GM18505 (cell line): ENCODE measurements around the gene DNASE1.

Experiments used
- ATAC-seq: cut with Tn5 transposase; IDR thresholded peaks from one replicate; pipeline ENCODE4 v1.9.1; 2021; ENCODE audit not compliant: unreplicated experiment
- POLR2A ChIP-seq: IDR thresholded peaks from 4 replicates; pipeline ENCODE4 v1.6.1; 2011; ENCODE audit warnings: borderline replicate concordance; ENCODE audit not compliant: insufficient read depth, insufficient read length; ENCODE audit errors: extremely low read depth

Gene DNASE1

DNA sequence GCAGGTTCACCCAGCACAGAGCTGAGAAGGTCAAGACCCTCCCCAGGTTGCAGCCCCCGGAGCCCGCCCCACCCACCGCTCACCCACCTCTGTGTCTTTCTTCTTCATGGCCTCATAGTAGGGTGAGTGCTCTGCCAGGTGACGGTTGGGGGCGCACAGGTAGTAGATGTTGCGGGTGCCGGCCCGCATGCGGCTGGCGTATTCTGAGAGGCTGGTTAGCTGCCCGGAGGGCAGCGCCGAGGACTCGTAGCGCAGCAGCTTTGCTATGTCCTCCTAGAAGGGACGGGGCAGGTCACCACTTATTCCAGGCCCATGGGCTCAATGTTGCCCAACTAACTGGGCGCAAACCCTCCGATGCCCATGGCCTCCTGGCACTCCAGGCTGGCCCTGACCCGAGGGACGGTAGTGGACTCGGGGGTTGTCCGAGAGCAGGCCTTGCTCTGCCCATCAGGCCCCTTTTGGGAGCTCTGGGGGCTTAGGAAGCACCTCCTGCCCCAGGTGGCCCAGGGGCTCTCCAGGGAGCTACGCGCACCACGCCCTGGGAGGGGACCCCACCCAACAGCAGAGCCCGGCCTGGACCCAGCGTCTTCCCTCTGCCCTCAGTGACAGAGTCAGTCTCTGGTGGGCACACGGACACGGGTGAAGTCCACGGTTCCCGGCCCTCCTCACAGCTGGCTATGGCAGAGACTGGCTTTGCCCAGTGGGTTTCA, 9.9 kb downstream of the DNASE1 start:
- ATAC-seq: no peak
- no peak for TF ChIP-seq POLR2A

DNA sequence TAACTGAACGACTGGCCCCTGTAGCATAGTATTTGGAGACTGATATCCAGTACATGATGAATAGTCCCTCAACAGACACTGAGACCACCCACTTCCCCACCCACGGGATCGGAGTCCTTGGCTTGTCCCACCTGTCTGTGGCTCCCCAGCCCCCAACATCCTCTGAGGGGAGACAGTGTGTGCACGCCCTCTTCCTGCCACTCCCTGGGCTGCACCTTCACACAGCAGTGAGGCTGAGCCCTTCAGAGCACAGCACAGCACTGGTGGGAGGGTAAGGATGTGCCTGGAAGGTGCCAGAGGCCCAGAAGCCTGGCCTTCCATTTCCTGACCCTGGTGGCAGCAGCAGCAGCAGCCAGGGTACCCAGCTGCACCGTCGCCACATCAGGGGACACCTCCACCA, 11.0 kb downstream of the DNASE1 start:
- TF ChIP-seq POLR2A: no peak
- no peak for ATAC-seq

DNA sequence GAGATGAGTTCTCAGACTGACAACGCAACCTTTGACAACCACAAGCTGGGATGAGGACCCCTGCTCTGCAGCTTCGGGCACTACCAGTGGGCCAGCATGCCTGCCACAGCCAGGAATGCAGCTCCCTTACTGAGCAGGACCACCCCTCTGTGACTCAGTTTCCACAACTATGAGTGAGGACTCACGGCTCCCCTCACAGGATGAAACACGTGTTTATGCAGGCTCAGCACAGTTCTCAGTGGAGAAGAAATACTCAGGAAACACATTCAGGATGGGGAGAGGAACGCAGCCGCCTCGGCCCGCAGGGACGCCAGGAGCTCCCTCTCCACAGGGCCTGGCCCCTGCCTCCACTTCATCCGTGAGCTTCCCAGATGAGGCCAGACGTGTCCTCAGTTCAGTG, 14.1 kb downstream of the DNASE1 start:
- TF ChIP-seq POLR2A: no peak
- ATAC-seq: no peak

DNA sequence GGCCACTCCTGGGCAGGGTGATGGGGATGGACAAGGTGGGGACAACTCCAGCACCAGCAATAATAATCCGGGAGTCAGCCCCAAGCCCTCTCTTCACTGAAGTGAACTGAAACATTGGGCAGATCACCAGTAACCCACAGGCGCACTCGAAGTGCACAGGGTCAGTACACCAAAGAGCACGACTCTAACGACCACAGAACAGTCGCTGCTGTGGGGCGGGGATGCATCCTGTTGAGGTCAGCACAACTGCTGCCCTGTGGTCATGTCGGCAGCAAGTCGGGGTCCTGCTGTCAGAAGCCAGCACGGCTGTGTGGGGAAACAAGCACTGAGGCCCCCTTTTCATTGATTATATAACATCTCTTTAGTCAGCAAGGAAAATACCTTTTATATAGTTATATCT, 14.6 kb downstream of the DNASE1 start:
- no peak for ATAC-seq
- no peak for TF ChIP-seq POLR2A

DNA sequence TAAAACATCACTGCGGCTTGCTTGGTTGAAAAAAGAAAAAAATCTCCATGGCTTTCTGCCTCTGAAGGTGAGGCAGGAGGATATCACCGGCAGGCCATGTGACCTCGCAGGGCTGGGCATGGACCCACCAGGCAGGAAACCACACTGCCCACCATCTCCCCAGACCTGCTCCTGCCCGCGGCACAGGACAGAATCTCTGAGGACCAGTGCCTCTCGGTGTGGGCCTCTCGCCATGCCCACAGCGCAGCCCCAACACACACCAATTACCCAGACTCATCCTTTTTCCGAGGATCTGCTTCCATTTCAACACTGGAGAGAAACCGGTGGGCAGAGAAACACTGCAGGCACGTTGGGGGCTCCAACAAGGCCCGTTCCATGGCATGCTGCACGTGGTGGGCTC, 16.2 kb downstream of the DNASE1 start:
- TF ChIP-seq POLR2A: no peak
- no peak for ATAC-seq

DNA sequence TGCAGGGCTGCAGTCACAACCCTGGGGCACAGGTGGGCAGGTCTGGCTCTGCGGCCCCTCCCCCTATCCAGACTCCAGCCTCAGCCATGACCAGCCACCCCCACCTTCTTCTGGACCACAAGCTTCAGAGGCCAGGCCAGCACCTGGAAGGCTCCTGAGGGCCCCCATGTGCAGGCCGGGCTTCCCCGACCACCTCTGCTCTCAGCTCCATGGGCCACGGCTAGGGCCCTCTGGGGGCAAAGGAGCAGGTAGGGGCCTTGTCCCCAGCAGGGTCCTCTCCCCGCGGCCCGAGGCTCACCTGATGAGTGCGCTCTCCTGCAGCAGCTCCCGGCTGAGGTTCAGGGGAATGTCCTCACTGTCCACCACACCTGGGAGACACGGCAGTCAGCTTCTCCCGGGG, 16.9 kb downstream of the DNASE1 start:
- no peak for TF ChIP-seq POLR2A
- ATAC-seq: no peak

DNA sequence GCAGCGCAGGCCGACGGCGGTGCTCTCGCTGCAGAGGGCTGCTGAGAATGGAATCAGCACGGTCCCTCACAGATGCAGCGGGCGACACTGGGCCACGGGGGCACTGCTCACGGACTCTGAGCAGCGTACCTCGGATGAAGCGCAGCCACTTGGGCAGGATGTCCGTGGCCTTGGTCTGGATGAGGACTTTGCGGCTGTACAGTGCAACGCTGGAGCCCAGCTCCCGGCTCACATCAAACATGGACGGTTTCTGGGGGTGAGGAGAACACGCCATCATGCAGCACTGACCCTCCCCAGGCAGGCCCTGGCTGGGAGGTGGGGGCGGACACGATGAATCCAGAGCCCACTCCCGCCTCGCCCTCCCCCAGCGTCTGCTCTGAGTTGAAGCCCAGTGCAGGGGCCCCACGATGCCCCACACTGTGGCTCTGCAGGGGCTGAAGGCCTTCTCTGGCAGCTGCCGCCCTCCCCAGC, 18.1 kb downstream of the DNASE1 start:
- TF ChIP-seq POLR2A: no peak
- ATAC-seq: no peak

DNA sequence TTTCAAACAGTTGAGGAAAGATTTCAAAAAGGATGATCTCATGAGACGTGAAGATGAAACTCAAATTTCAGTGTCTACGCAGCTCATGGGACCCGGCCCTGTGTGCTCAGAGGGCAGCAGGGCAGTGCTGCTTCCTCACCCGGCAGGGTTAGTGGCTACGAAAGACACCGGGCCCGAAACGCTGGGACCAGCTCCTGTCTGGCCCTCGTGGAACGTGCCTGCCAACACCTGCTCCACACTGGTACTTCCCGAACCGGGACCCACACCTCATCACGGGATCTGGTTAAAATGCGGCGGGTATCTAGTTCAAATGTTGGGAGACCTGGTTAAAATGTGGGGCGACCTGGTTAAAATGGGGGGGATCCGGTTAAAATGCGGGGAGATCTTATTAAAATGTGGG, 18.7 kb downstream of the DNASE1 start:
- TF ChIP-seq POLR2A: no peak
- ATAC-seq: no peak

DNA sequence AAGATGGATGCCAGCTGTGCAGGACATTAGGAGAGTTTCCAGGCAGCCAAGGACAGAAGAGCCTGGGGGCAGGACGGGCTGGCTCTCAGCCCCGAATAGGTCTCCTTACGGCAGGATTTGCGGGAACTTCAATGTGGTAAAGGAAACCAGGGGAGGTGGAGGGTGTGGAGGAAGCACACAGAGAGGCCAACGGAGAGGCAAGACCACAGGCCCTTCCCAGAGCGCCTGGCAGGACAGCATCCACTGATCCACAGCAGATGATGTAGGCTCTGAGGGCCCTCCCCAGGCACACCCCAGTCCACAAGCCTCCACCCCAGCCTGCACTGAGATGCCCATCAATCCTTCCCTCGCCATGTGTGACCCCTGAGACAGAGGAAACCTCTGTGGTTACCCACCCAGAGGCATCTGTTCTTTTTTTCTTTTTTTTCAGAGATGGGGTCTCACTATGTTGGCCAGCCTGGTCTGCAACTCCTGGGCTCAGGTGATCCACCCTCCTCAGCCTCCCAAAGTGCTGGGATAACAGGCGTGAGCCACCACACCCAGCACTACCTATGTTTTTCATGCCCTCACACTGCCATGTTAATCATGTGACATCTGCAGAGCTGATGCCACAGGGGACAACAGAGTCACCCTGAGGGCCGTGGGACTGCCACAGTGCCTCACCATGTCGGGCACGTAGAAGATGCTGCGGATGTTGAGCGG, 19.3 kb downstream of the DNASE1 start:
- ATAC-seq: no peak
- TF ChIP-seq POLR2A: peak; percentile 18

DNA sequence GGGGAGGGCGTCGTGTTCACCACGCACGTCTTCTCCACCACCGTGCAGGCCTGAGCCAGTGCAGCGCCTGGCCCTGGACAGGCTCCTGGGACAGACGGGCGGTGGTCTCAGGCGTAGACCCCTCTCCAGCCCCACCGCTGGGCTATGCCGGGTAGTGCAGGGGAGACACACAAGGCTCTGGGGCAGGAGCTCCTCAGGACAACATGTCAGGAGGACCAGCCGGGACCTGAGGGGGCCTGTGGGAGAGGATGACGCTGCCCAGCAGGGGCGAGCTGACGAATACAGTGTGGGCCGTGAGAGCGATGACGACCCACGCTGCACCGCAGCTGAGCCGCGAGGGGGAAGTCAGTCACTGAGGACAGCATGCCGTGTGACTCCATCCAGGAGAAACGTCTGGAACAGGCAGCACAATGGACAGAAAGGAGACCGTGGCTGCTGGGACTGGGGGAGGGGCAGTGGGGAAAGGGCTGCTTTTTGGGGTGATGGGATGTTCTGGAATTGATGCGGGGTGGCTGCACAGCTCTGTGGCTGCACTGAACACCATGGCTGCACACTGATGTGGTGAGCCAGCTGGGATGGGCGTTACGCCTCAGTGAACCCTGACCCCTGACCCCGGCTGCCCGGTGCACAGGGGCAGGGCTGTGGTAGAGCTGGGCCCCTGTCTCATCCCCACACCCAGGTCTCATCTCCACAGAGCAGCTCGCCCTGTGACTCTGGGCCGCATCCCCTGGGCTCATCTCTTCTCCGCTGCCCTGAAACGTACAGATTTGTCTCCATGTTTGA, 20.2 kb downstream of the DNASE1 start:
- TF ChIP-seq POLR2A: no peak
- ATAC-seq: no peak

DNA sequence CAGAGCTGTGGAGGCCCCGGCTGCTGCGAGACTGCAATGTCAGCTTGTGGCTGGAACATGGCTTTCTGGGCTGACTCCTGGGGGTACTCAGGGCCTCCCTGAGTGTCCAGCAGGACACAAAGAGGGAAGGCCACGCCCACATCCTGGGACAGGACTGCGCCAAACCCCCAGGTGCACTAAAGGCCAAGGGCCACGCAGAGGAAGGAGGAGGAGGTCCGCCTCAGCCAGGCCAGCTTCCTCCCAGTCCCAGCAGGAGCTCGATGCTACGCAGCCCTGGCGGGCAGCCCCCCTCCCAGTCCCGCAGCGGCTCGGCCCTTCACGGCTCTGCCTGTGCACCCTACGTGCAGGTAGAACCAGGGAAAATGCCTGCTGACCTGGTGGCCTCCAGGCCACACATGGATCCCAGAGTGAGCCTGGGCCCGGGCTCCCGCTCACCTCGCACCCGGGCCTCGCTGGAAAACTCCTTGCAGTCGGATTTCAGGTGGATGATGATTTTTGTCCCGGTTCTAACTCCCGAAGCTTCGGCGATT, 21.2 kb downstream of the DNASE1 start:
- TF ChIP-seq POLR2A: no peak
- ATAC-seq: no peak

DNA sequence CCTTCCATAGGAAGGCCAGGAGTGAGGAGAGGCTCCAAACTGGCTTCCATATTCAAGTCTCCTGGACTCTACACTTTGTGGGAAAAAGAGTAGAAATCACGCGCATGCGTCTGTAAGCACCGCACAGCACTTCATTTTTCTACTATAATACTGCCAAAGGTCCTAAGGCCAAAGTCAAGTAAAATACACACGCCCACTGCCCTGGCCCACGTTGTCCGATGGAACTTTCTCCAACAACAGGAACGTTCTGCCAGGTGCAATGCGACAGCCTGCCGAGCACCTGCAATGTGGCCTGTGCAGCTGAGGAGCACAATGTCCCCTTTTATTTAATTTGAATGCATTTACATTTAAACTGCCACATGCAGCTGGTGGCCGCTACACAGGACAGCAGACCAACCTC, 23.5 kb downstream of the DNASE1 start:
- no peak for TF ChIP-seq POLR2A
- no peak for ATAC-seq

DNA sequence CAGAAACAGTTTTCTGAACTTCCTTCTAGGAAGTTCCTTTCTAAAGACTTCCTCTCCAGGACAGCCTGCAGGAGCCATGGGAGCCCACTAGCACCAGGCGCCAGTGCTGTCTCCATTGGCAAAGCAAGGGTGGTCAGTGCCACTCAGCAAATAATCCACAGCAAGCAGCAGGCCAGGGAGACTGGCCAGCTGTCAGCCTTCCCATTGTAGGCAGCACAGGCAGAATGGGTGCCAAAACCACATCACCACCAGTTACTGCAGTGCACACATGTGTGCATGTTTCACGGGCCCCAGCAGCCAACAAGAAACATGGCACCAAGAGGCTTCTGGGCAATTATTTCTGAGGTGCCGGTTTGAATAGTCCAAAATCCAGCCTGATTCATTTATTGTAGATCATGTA, 26.7 kb downstream of the DNASE1 start:
- no peak for ATAC-seq
- TF ChIP-seq POLR2A: no peak
